Transverse colon (tissue), 4 donors: ENCODE measurements around the gene ALK. TPM values are rescaled to one million over a fixed set of nuclear protein-coding genes. Genes with fewer than 3 reads are reported as not detected.

Experiments used
- DNase-seq: peaks from one replicate; pipeline ENCODE4 v3.0.0-alpha.2; 2019
- H3K27ac ChIP-seq, 4 donors: fragments of 200-600 bp; sonication (generic); 2 replicates each; pipeline ENCODE4 v1.5.1; 2016 to 2018; ENCODE audit warnings: inconsistent platforms in 4 of 4
- H3K27me3 ChIP-seq: fragments of 200-600 bp; sonication (generic); 2 replicates; pipeline ENCODE4 v1.5.1; 2017; ENCODE audit warnings: inconsistent platforms
- H3K36me3 ChIP-seq, 4 donors: fragments of 200-600 bp; sonication (generic); 2 replicates each; pipeline ENCODE4 v1.5.1; 2017 to 2019; ENCODE audit warnings: inconsistent platforms in 4 of 4
- H3K4me1 ChIP-seq, 4 donors: fragments of 200-600 bp; sonication (generic); 2 replicates each; pipeline ENCODE4 v1.5.1; 2017 to 2020; ENCODE audit warnings: inconsistent platforms in 4 of 4
- H3K4me3 ChIP-seq, 4 donors: fragments of 200-600 bp; sonication (generic); 1 replicate in 1 of 4; 2 replicates in 3 of 4; pipeline versions ENCODE4 v1.5.1 to v1.6.1; 2017 to 2019; ENCODE audit warnings: inconsistent platforms in 4 of 4
- H3K9me3 ChIP-seq, 2 donors: fragments of 200-600 bp; sonication (generic); 2 replicates each; pipeline ENCODE4 v1.5.1; 2017 to 2019; ENCODE audit warnings: inconsistent platforms in 2 of 2
- EP300 ChIP-seq: sonication (generic); formaldehyde crosslinking; IDR thresholded peaks from one replicate; pipeline ENCODE4 v1.6.1; 2017; ENCODE audit warnings: antibody characterized with exemption, low read depth
- POLR2A ChIP-seq: fragments of 450-650 bp; IDR thresholded peaks from one replicate; pipeline ENCODE4 v1.6.1; 2016; ENCODE audit warnings: antibody characterized with exemption, mild to moderate bottlenecking, moderate library complexity
- POLR2AphosphoS5 ChIP-seq, 3 donors: sonication (generic); formaldehyde crosslinking; IDR thresholded peaks; one replicate each; pipeline ENCODE4 v1.6.1; 2016; ENCODE audit warnings: antibody characterized with exemption in 3 of 3
- WGBS, 2 donors: methylation state at CpG; one replicate each; pipeline ENCODE4 v1.1.5; 2018; ENCODE audit warnings: low coverage in 1 of 2; 5-methylcytosine and 5-hydroxymethylcytosine counted together
- in situ Hi-C, 4 donors: fragments of 200-750 bp; cut with MboI; loops; one replicate each; pipeline versions ENCODE4 v1.15.0 to v1.15.1; 2017; ENCODE audit warnings: low sequenced_read_pairs in 3 of 4, low pct_ligation_motif_present in 1 of 4, low pct_unique_long_range_greater_than_20kb in 1 of 4
- intact Hi-C: fragments of 100-400 bp; cut with DNase I; formaldehyde crosslinking; loops from one replicate; pipeline ENCODE4 v1.15.1; 2023; ENCODE audit warnings: low total_unique reads
- total RNA-seq, 4 donors: library from RNA; depleted of rRNA; stranded (reverse); fragments of >200 nt; gene quantifications; one replicate each; pipeline ENCODE4 v1.1.0, GENCODE V29; 2016
- TF ChIP-seq, protein P1 (sequence below), 5 experiments: fragments of 200-600 bp in 3 of 5; fragments of 450-650 bp in 2 of 5; sonication (generic) in 3 of 5; IDR thresholded peaks; 1 replicate in 2 of 5; 2 replicates in 3 of 5; pipeline ENCODE4 v1.5.1; 2016 to 2017; ENCODE audit warnings: antibody characterized with exemption in 5 of 5, inconsistent platforms in 3 of 5, mild to moderate bottlenecking in 2 of 5, moderate library complexity in 1 of 5

The ALK gene
- total RNA-seq, 4 donors from 2014 or later, result 0.32 to 0.82 TPM; not detected in 2

GRCh38 chr2:29719639-29720038, 201.7 kb downstream of the ALK start:
- H3K27me3 ChIP-seq, result no peaks in the 10 kb centered on the region
- WGBS, 2 donors, result 64 to 86% methylated on average over 1 to 3 of the region's 3 CpGs
- H3K4me3 ChIP-seq, result no peak overlapping the region
- intact Hi-C loops (no loop called here), in situ Hi-C loops (no loop called here)
- no peak overlapping the region for H3K27ac ChIP-seq
- no peaks in the 10 kb centered on the region for H3K9me3 ChIP-seq
- DNase-seq, result no peak
- H3K4me1 ChIP-seq, result no peaks in the 10 kb centered on the region
- TF ChIP-seq POLR2A, result no peak
- no peak for TF ChIP-seq POLR2AphosphoS5 (IDR thresholded peaks at IDR 0.05)
- no peaks in the 10 kb centered on the region for H3K36me3 ChIP-seq

DNA sequence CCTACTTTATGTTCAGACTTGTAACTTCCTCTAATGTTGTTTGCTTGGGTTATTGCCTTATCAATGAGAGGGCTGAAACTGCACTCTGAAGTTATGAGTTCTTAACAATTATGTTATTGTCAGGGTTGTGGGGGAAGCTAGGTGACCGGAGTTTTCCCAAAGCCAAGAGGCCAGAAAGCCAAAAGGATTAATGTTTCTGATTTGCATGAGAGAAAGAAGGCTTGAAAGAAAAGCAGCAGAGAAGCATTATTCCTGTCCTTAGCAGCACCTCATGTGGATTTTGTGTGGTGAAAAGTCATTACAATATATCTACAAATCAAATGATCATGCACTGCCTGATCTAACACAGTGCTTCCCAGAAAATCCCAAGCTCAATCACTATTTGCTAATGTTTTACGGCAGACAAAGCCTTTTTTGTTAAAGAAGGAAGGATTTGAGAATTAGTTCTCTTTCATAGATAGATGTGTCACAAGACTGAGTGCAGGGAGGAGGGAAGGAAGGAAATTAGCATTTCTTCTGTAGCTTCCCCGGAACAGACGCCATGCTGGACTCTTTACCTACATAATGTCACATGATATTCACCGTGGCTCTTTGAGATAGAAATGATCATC, 203.2 kb downstream of the ALK start:
- WGBS, 2 donors, result 49 to 66% methylated on average over 5 of the region's 5 CpGs
- Histone ChIP-seq H3K4me1 (no peaks in the 10 kb centered on the region), H3K9me3 (no peaks in the 10 kb centered on the region), H3K4me3 (no peak overlapping the region), H3K36me3 (no peaks in the 10 kb centered on the region), H3K27me3 (no peaks in the 10 kb centered on the region), H3K27ac (no peak overlapping the region)
- TF ChIP-seq POLR2A (no peak), POLR2AphosphoS5 (IDR thresholded peaks at IDR 0.05) (no peak), EP300 (no peak)
- TF ChIP-seq, protein P1, sequence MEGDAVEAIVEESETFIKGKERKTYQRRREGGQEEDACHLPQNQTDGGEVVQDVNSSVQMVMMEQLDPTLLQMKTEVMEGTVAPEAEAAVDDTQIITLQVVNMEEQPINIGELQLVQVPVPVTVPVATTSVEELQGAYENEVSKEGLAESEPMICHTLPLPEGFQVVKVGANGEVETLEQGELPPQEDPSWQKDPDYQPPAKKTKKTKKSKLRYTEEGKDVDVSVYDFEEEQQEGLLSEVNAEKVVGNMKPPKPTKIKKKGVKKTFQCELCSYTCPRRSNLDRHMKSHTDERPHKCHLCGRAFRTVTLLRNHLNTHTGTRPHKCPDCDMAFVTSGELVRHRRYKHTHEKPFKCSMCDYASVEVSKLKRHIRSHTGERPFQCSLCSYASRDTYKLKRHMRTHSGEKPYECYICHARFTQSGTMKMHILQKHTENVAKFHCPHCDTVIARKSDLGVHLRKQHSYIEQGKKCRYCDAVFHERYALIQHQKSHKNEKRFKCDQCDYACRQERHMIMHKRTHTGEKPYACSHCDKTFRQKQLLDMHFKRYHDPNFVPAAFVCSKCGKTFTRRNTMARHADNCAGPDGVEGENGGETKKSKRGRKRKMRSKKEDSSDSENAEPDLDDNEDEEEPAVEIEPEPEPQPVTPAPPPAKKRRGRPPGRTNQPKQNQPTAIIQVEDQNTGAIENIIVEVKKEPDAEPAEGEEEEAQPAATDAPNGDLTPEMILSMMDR (IDR thresholded peaks at IDR 0.05), result no peak
- intact Hi-C loops (no loop called here), in situ Hi-C loops (no loop called here)
- DNase-seq, result no peak

DNA sequence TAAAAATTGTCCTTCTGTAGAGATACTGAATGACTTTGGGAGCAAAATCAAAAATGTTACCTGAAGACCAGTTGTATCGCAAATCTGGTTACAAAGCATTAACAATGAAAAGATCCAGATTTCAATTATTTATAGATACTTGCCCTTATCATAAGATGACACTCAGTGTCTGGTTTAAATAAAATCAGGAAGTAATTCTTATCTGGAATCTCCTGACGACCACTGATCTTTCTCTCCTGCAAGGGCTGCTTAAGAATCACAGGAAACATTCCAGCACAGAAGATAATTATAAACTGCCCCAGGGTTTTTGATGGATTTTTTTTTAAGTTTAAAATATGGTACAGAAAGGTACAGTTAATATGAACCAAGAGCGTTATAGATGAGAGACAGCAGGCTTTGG, 205.7 kb downstream of the ALK start:
- intact Hi-C loops, result no loop called here
- Histone ChIP-seq H3K4me1 (no peaks in the 10 kb centered on the region), H3K27ac (no peak overlapping the region), H3K27me3 (no peaks in the 10 kb centered on the region), H3K9me3 (no peaks in the 10 kb centered on the region), H3K4me3 (no peak overlapping the region), H3K36me3 (no peaks in the 10 kb centered on the region)
- DNase-seq, result no peak
- TF ChIP-seq EP300 (no peak), POLR2AphosphoS5 (IDR thresholded peaks at IDR 0.05) (no peak), POLR2A (no peak)
- TF ChIP-seq, protein P1 (IDR thresholded peaks at IDR 0.05), result no peak
- in situ Hi-C loops, result no loop called here
- 74 to 83% methylated on average over 3 of the region's 3 CpGs for WGBS, 2 donors

- Histone ChIP-seq H3K36me3 (no peaks in the 10 kb centered on the region), H3K27ac (no peak overlapping the region), H3K4me3 (no peak overlapping the region), H3K9me3 (no peaks in the 10 kb centered on the region), H3K27me3 (no peaks in the 10 kb centered on the region), H3K4me1 (no peaks in the 10 kb centered on the region)
- in situ Hi-C loops (no loop called here), intact Hi-C loops (no loop called here)
- WGBS, 2 donors, result 82% methylated on average over 4 of the region's 4 CpGs; no CpG with 5 or more reads in 1 of the 2 donors
- no peak for TF ChIP-seq POLR2AphosphoS5 (IDR thresholded peaks at IDR 0.05)
- TF ChIP-seq EP300, result no peak
- TF ChIP-seq POLR2A, result no peak
- TF ChIP-seq, protein P1 (IDR thresholded peaks at IDR 0.05), result no peak
- no peak for DNase-seq
These were observed 207.1 kb downstream of the ALK start for GRCh38 chr2:29714333-29714732.

DNA sequence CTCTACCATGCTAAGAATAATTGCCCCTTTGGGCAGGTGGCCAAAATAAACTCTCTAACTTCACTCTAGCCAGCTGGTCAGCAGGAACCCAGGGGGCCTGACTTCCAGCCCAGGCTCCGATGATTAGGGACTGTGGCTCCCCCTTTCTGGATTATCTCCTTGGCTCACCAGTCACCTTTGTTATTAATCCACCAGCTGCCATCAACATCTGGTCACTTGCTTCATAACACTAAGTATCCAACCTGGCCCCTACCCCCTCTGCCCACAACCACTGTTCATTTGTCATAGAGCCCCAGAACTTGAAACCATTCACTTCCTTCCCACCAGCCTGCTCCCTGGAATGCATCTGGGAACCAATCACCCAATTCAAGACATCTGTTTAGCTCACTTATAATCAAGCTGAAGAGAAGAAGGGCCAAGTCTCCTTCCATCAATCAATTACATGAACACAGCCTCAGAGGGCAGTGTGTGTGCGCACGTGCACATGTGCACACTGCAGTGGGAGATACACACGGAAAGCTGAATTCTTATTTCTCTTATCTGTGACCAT, 215.1 kb downstream of the ALK start:
- DNase-seq, result no peak
- Histone ChIP-seq H3K4me3 (no peak overlapping the region), H3K4me1 (no peaks in the 10 kb centered on the region), H3K27ac (no peak overlapping the region), H3K9me3 (no peaks in the 10 kb centered on the region), H3K36me3 (no peaks in the 10 kb centered on the region), H3K27me3 (no peaks in the 10 kb centered on the region)
- in situ Hi-C loops (no loop called here), intact Hi-C loops (no loop called here)
- WGBS, 2 donors, result 84 to 90% methylated on average over 3 to 4 of the region's 4 CpGs
- TF ChIP-seq POLR2AphosphoS5 (IDR thresholded peaks at IDR 0.05) (no peak), POLR2A (no peak)
